Glomerular visceral epithelial cell (primary cell): ENCODE results near the gene KCNG2.

Experiments
- DNase-seq: peaks from one replicate; pipeline ENCODE4 v3.0.0-alpha.2; 2016; ENCODE audit errors: extremely low spot score

The KCNG2 gene

GRCh38 chr18:79819064-79819967 lies 21.6 kb downstream of the KCNG2 start:
- no peak for DNase-seq

GRCh38 chr18:79819968-79820351 lies 22.2 kb downstream of the KCNG2 start:
- no peak for DNase-seq

- DNase-seq: no peak
Measured at GRCh38 chr18:79823120-79823519, 25.4 kb downstream of the KCNG2 start.

- no peak for DNase-seq
Measured at GRCh38 chr18:79825913-79826312, 28.2 kb downstream of the KCNG2 start.

GRCh38 chr18:79826966-79827365 lies 29.2 kb downstream of the KCNG2 start:
- no peak for DNase-seq

- DNase-seq: no peak
Measured at GRCh38 chr18:79828258-79828657, 30.5 kb downstream of the KCNG2 start.

- DNase-seq: no peak
Measured at GRCh38 chr18:79829136-79829854, 31.6 kb downstream of the KCNG2 start.

DNA sequence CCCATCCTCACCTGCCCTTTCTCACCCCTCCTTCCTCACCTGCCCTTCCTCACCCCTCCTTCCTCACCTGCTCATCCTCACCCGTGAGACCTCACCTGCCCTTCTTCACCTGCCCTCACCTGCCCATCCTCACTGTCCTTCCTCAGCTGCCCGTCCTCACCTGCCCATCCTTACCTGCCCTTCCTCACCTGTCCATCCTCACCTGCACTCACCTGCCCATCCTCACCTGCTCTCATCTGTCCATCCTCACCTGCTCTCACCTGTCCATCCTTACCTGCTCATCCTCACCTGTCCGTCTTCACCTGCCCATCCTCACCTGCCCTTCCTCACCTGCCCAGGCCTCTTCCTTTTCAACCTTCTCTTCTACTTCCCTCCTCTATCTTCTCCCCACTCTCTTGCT lies 34.4 kb downstream of the KCNG2 start:
- no peak for DNase-seq

- no peak for DNase-seq
Measured at GRCh38 chr18:79834834-79835233, 37.1 kb downstream of the KCNG2 start.

GRCh38 chr18:79841936-79842335 lies 44.2 kb downstream of the KCNG2 start:
- DNase-seq: no peak

GRCh38 chr18:79844999-79845563 lies 47.3 kb downstream of the KCNG2 start:
- no peak for DNase-seq

DNA sequence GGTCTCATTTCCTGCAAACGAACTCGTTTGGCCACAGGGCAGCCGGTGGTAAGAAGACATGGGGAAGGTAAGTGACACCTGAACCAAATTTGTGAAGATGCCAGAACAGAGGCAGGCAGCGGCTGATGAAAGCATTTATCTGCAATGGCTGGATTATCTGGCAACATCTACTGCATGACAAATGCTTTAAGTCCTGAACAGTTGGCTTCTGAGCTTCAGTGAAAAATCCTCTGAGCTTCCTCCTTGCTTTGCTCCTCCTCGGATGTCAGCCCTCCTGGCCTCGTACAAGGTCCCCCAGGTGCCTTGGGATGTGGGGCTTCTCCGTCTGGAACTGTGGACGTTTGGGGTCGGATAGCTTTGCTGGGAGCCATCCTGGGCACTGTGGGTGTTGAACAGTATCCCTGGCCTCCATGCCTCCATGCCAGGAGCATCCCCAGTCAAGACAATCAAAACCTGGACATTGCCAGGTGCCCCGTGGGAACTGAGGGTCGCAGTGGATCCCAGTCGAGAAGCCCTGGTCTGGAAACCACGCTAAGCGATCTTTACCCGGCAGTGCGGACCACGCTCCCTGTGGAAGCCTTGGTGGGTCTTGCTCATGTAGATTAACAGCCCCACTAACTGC lies 49.3 kb downstream of the KCNG2 start:
- DNase-seq: no peak

GRCh38 chr18:79847606-79848293 lies 50.0 kb downstream of the KCNG2 start:
- no peak for DNase-seq

DNA sequence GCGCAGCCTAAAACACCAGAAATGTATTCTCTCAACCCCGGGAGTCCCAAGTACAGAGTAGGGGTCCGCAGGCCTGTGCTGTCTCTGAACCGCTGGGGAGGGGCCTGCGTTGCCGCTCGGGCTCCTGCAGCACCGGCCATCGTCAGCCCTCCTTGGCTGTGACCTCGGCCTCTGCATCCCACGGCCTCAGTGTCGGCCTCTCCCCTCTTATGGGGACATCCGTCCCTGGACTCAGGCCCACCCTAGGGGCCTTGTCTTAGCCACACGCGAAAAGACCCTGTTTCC lies 50.5 kb downstream of the KCNG2 start:
- no peak for DNase-seq

DNA sequence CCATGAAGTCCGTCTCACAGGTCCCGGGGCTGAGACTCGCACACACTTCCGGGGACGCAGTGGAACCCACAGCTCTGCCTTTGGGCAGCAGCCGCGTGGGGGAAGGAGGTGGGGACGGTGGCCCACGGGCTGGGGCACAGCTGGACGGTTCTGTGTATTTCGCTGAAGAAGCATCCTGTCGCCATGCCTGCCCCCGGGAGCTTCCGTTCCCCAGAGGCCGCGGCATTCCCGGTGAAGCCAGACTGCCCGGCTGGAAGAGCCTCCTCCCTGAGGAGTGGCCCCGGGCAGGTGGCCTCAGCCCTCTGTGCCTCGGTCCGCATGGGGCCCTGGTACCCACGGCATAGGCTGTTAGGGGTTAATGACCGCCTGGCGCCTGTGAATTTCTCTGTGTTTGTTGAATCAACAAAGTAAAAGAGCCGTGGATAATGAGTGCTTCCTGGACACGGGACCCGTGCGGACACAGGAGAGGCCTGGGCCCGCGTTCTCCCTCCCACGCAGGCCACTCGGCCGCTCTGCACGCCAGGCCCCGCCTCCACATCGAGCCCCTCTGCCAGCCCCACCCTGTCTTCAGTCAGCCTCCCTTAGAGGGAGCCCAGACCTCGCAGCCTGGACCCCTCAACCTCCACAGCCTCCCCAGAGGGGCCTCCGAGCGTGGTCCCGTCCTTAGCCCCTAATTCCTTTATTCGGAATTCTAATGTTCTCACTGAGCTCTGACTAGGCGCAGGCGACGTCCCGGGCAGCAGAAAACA lies 51.0 kb downstream of the KCNG2 start:
- DNase-seq: no peak

GRCh38 chr18:79849328-79850207 lies 51.8 kb downstream of the KCNG2 start:
- DNase-seq: no peak

DNA sequence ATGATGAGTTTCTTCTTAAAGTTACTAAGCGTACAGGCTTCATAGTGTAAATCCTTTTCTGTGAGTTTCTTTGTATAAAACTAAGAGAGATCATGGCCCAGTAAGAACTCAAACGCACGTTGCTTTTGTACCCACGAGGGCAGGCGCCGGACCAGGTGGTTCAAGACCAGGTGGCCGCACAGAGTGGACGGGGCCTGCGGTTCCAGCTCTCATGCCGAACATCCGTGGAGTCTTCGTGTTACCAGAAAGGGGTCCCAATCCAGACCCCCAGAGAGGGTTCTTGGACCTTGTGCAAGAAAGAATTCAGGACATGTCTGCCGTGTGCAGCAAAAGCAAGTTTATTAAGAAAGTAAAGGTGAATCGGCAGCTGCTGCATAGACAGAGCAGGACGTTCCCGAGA lies 53.0 kb downstream of the KCNG2 start:
- no peak for DNase-seq

GRCh38 chr18:79851489-79851888 lies 53.8 kb downstream of the KCNG2 start:
- no peak for DNase-seq

GRCh38 chr18:79851950-79852349 lies 54.2 kb downstream of the KCNG2 start:
- no peak for DNase-seq
